Smooth muscle cell (in vitro differentiated cells): ENCODE results near the gene SLC1A1. TPM values are rescaled to one million over a fixed set of nuclear protein-coding genes. Genes with fewer than 3 reads are reported as not detected.

ENCODE experiments used
- DNase-seq: peaks from one replicate; lab custom pipeline; 2025; ENCODE audit not compliant: unreplicated experiment; lab: John Stamatoyannopoulos, UW
- H2AFZ ChIP-seq: fragments of 200-600 bp; sonication (generic); 2 replicates; pipeline ENCODE4 v1.6.0; 2016; ENCODE audit warnings: antibody characterized with exemption, low read depth, mild to moderate bottlenecking
- H3F3A ChIP-seq: fragments of 200-600 bp; sonication (generic); 2 replicates; pipeline ENCODE4 v1.6.0; 2017; ENCODE audit warnings: antibody characterized with exemption, low read depth
- H3K27ac ChIP-seq: fragments of 200-600 bp; sonication (generic); 2 replicates; pipeline ENCODE4 v1.5.1; 2016; ENCODE audit warnings: low read depth, mild to moderate bottlenecking
- H3K27me3 ChIP-seq: fragments of 200-600 bp; sonication (generic); 2 replicates; pipeline ENCODE4 v1.6.1; 2016; ENCODE audit warnings: low read depth, mild to moderate bottlenecking
- H3K36me3 ChIP-seq: fragments of 200-600 bp; sonication (generic); 2 replicates; pipeline ENCODE4 v1.5.1; 2016; ENCODE audit warnings: low read depth
- H3K4me1 ChIP-seq: fragments of 200-600 bp; sonication (generic); 2 replicates; pipeline ENCODE4 v1.5.1; 2016; ENCODE audit warnings: low read depth
- H3K4me2 ChIP-seq: fragments of 200-600 bp; sonication (generic); 2 replicates; pipeline ENCODE4 v1.6.0; 2016; ENCODE audit warnings: mild to moderate bottlenecking
- H3K4me3 ChIP-seq: fragments of 200-600 bp; sonication (generic); 2 replicates; pipeline ENCODE4 v1.5.1; 2016; ENCODE audit warnings: mild to moderate bottlenecking
- H3K79me2 ChIP-seq: fragments of 200-600 bp; sonication (generic); 2 replicates; pipeline ENCODE4 v1.6.0; 2016; ENCODE audit warnings: low read depth, mild to moderate bottlenecking
- H3K9ac ChIP-seq: fragments of 200-600 bp; sonication (generic); 2 replicates; pipeline ENCODE4 v1.6.0; 2016; ENCODE audit warnings: low read depth
- H3K9me3 ChIP-seq: fragments of 200-600 bp; sonication (generic); replicated peaks from 2 replicates; pipeline ENCODE4 v1.5.1; 2016; ENCODE audit warnings: low read depth
- H4K20me1 ChIP-seq: fragments of 200-600 bp; sonication (generic); 2 replicates; pipeline ENCODE4 v1.6.0; 2016; ENCODE audit warnings: low read depth
- CTCF ChIP-seq: fragments of 200-600 bp; sonication (generic); IDR thresholded peaks from 2 replicates; pipeline ENCODE4 v1.5.1; 2017; ENCODE audit warnings: borderline replicate concordance, mild to moderate bottlenecking, antibody characterized with exemption; ENCODE audit not compliant: insufficient read depth, poor library complexity, severe bottlenecking
- WGBS: methylation state at CpG from one replicate; pipeline ENCODE4 v1.1.7; 2016; ENCODE audit warnings: low lambda C conversion rate; 5-methylcytosine and 5-hydroxymethylcytosine counted together
- polyA plus RNA-seq: library from polyadenylated mRNA; unstranded; fragments of >200 nt; fragmentation: Nextera tagmentation; extraction: Ambion mirVana; gene quantifications from 2 replicates; pipeline ENCODE4 v1.2.1, GENCODE V29; 2016
- total RNA-seq: library from RNA; depleted of rRNA; stranded (reverse); fragments of >200 nt; gene quantifications from 2 replicates; pipeline ENCODE4 v1.2.3, GENCODE V29; 2014

Gene SLC1A1
- total and polyA plus RNA-seq, 2 experiments from 2014 or later = 11.3 to 15.6 TPM

GRCh38 chr9:4573634-4574389 lies 83.5 kb downstream of the SLC1A1 start:
- no peak overlapping the region for H3K9ac ChIP-seq
- no peak overlapping the region for H3K4me3 ChIP-seq
- H3K4me1 ChIP-seq = no peaks in the 10 kb centered on the region
- no peak overlapping the region for H3K4me2 ChIP-seq
- 85% methylated on average over 5 of the region's 5 CpGs for WGBS
- no peaks in the 10 kb centered on the region for H3K79me2 ChIP-seq
- no peaks in the 10 kb centered on the region for H3F3A ChIP-seq
- no peak for TF ChIP-seq CTCF
- no peaks in the 10 kb centered on the region for H3K36me3 ChIP-seq
- H2AFZ ChIP-seq = no peak overlapping the region
- no peaks in the 10 kb centered on the region for H3K27me3 ChIP-seq
- no peak for DNase-seq
- no peaks in the 10 kb centered on the region for H3K9me3 ChIP-seq
- H3K27ac ChIP-seq = no peak overlapping the region
- no peaks in the 10 kb centered on the region for H4K20me1 ChIP-seq

- whole genome bisulfite sequencing = 95% methylated on average over 7 of the region's 7 CpGs
- DNase-seq = no peak
- no peaks in the 10 kb centered on the region for H3K9me3 ChIP-seq
- no peaks in the 10 kb centered on the region for H3K4me1 ChIP-seq
- H3K27ac ChIP-seq = no peak overlapping the region
- no peak overlapping the region for H3K9ac ChIP-seq
- no peaks in the 10 kb centered on the region for H4K20me1 ChIP-seq
- no peak overlapping the region for H3K4me3 ChIP-seq
- H3F3A ChIP-seq = no peaks in the 10 kb centered on the region
- H2AFZ ChIP-seq = no peak overlapping the region
- no peaks in the 10 kb centered on the region for H3K36me3 ChIP-seq
- no peaks in the 10 kb centered on the region for H3K79me2 ChIP-seq
- no peaks in the 10 kb centered on the region for H3K27me3 ChIP-seq
- TF ChIP-seq CTCF = no peak
- H3K4me2 ChIP-seq = no peak overlapping the region
Observed at GRCh38 chr9:4574657-4575243, 84.5 kb downstream of the SLC1A1 start.

- no peaks in the 10 kb centered on the region for H3K79me2 ChIP-seq
- no peak for DNase-seq
- no peak overlapping the region for H3K27ac ChIP-seq
- no peak overlapping the region for H3K9ac ChIP-seq
- no peaks in the 10 kb centered on the region for H4K20me1 ChIP-seq
- no peaks in the 10 kb centered on the region for H3K4me1 ChIP-seq
- H3K4me3 ChIP-seq = no peak overlapping the region
- no peak overlapping the region for H3K4me2 ChIP-seq
- no peaks in the 10 kb centered on the region for H3K9me3 ChIP-seq
- no peak overlapping the region for H2AFZ ChIP-seq
- H3F3A ChIP-seq = no peaks in the 10 kb centered on the region
- 72% methylated on average over 8 of the region's 8 CpGs for WGBS
- no peaks in the 10 kb centered on the region for H3K27me3 ChIP-seq
- TF ChIP-seq CTCF = no peak
- no peaks in the 10 kb centered on the region for H3K36me3 ChIP-seq
Observed at GRCh38 chr9:4575997-4576396, 85.7 kb downstream of the SLC1A1 start.
